Epithelial cell of esophagus (primary cell): ENCODE measurements around the gene PCNP.
A peak's percentile ranks its signal among the peaks of the same experiment; 100 is the strongest.

Experiments used
- DNase-seq: peaks from one replicate; pipeline ENCODE4 v3.0.0; 2010; ENCODE audit warnings: low read depth
- H3K4me3 ChIP-seq: 2 replicates; pipeline ENCODE4 v1.5.1; 2011; ENCODE audit warnings: mild to moderate bottlenecking, low read length, control low read depth
- TF ChIP-seq, protein P1 (sequence below): IDR thresholded peaks from 2 replicates; pipeline ENCODE4 v1.5.1; 2011; ENCODE audit warnings: low read depth, mild to moderate bottlenecking, low read length, control low read depth, inconsistent platforms; ENCODE audit not compliant: insufficient read depth; ENCODE audit errors: missing control alignments

Gene PCNP

GRCh38 chr3:101571028-101571895 lies 2.7 kb upstream of the PCNP start:
- H3K4me3 ChIP-seq, result no peak overlapping the region
- no peak for DNase-seq
- TF ChIP-seq, protein P1, sequence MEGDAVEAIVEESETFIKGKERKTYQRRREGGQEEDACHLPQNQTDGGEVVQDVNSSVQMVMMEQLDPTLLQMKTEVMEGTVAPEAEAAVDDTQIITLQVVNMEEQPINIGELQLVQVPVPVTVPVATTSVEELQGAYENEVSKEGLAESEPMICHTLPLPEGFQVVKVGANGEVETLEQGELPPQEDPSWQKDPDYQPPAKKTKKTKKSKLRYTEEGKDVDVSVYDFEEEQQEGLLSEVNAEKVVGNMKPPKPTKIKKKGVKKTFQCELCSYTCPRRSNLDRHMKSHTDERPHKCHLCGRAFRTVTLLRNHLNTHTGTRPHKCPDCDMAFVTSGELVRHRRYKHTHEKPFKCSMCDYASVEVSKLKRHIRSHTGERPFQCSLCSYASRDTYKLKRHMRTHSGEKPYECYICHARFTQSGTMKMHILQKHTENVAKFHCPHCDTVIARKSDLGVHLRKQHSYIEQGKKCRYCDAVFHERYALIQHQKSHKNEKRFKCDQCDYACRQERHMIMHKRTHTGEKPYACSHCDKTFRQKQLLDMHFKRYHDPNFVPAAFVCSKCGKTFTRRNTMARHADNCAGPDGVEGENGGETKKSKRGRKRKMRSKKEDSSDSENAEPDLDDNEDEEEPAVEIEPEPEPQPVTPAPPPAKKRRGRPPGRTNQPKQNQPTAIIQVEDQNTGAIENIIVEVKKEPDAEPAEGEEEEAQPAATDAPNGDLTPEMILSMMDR, result no peak

DNA sequence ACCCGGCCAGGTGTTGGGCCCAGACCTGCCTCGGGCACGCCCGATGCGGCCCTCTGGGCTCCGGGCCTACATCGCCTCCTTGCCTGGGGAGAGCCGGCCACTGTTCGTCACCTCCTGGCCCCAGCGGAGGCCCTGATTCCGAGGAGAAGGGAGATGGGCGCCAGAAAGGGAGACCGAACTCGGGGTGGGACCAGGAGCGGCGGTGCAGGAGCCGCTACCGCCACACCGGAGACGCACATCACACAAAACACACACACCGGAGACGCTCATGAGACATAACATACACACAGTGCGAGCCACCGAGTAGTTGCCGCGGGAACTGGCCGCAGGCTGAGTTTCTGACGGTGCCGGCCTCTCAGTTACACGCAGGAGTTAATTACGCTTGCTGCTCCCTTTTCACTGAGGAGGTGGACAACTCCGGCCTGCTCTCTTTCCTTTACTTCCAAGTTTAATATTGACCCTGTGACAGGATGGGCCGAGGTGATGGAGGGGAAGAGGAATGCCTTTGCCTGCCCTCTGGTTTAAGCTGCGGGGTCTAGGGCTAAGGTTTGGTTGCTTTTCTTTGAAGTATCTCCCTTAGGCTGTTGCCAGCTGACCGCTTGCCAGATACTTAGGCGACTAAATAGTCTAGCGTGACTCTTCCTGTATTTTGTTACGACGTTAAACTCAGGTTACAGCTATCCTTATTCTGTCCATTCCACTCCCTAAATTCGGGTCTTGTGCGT lies 570 bp downstream of the PCNP start:
- DNase-seq, result peak; percentile 44
- TF ChIP-seq, protein P1, result no peak
- peak overlapping the region; percentile 96 for H3K4me3 ChIP-seq

DNA sequence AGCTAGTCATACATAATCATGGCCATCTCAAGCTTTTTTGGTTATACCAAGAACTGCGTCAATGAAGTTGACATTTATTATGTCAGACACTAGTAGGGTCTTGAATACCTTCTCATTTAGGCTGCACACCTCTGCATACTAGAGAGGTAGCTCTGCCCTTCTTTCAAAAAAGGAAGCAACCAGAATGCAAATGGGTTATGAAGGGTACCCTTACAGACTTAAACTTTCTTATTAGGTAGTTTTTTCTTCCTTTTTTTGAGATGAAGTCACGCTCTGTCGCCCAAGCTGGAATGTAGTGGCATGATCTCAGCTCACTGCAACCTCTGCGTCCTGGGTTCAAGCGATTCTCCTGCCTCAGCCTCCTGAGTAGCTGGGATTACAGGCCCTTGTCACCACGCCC lies 3.3 kb downstream of the PCNP start:
- no peak overlapping the region for H3K4me3 ChIP-seq
- TF ChIP-seq, protein P1, result no peak
- no peak for DNase-seq

DNA sequence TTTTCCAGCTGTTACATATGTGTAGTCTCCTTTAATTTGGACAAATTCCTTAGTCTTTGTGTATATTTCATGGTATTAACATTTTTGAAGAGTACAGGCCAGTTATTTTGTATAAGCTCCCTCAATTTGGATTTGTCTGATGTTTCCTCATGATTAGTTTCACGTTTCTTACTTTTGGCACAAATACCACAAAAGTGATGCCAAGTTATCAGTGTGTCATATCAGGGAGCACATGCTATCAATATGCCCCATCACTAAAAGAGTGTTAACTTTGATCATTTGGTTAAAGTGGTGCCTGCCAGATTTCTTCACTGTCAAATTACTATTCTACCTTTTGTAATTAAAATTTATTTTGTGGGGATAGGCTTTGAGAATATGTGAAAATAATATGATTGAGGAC lies 14.6 kb downstream of the PCNP start:
- no peak for DNase-seq
- TF ChIP-seq, protein P1, result no peak
- no peak overlapping the region for H3K4me3 ChIP-seq

DNA sequence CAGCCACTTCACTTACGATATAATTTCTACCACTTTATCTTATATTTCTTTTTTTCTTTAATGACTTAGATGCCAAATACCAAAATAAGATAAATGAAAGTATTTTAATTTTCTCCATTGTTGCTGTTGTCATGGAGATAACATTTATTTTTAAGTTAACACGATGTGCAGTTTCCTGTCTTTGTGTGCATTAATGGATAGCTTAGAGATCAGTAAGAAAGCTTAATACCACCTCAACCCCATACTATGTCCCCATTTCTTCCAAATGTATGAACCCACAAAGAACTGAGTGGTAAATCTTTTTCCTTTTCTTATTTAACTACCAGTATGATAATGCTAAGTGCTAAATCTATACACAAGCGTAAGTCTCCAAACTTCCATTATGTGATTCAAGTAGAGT lies 17.1 kb downstream of the PCNP start:
- no peak for DNase-seq
- H3K4me3 ChIP-seq, result no peak overlapping the region
- TF ChIP-seq, protein P1, result no peak

DNA sequence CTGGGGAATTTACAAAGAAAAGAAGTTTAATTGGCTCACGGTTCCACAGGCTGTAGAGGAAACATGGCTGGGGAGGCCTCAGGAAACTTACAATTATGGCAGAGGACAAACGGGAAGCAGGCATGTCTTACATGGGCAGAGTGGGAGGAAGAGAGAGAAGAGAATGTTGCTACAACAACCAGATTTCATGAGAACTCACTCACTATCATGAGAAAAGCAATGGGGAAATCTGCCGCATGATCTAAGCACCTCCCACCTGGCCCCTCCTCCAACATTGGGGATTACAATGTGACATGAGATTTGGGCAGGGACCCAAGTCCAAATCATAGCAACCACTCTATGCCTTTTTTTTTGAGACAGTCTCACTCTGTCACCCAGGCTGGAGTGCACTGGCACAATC lies 28.8 kb downstream of the PCNP start:
- TF ChIP-seq, protein P1, result no peak
- H3K4me3 ChIP-seq, result no peak overlapping the region
- DNase-seq, result no peak
